Measurements from ENCODE around the gene PPP3R1.

Gene PPP3R1

GRCh38 chr2:68135448-68136320 lies 116.6 kb downstream of the PPP3R1 start:
- no peak for DNase-seq

DNA sequence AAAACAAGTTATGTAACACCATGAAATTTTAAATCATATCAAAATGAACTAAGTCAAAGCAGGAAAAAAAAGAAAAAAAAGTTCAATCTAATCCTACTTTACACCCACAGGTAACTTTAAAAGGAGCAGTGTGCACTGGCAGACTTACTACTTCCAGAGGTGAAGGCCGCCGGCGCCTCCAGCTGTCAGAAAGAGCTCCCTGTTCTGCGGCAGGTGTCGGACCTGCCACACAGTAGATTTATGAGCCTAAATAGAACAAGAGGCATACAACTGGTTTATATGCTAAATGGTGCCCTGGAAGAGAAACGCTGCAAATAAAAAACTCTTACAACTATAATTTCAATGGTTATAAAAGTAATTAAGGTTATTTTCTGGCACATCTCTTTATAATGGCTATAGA lies 117.8 kb downstream of the PPP3R1 start:
- no peak for DNase-seq

GRCh38 chr2:68134120-68134519 lies 118.2 kb downstream of the PPP3R1 start:
- no peak for DNase-seq
